Immature natural killer cell (primary cell): Measurements from ENCODE around the gene IL1RAP. TPM values are rescaled to one million over a fixed set of nuclear protein-coding genes. Genes with fewer than 3 reads are reported as not detected.

Source experiments
- DNase-seq, 3 donors: peaks; one replicate each; pipeline ENCODE4 v3.0.0; 2022; ENCODE audit warnings: mixed read lengths in 1 of 3
- H3K27ac Mint-ChIP-seq, 6 donors: one replicate each; pipeline ENCODE4 v1.8.0; 2020; ENCODE audit warnings: mixed read lengths in 6 of 6, mild to moderate bottlenecking in 5 of 6, inconsistent platforms in 4 of 6, moderate library complexity in 3 of 6
- H3K27me3 Mint-ChIP-seq, 3 donors: one replicate each; pipeline ENCODE4 v1.8.0; 2020 to 2021; ENCODE audit warnings: low read depth in 3 of 3, mild to moderate bottlenecking in 3 of 3, mixed read lengths in 3 of 3, moderate library complexity in 3 of 3, inconsistent platforms in 1 of 3
- H3K36me3 Mint-ChIP-seq, 3 donors: one replicate each; pipeline ENCODE4 v1.8.0; 2020; ENCODE audit warnings: mixed read lengths in 3 of 3, inconsistent platforms in 2 of 3, mild to moderate bottlenecking in 2 of 3
- H3K4me1 Mint-ChIP-seq, 2 donors: one replicate each; pipeline ENCODE4 v1.8.0; 2020; ENCODE audit warnings: inconsistent platforms in 2 of 2, mild to moderate bottlenecking in 2 of 2, mixed read lengths in 2 of 2, moderate library complexity in 1 of 2
- H3K4me3 Mint-ChIP-seq, 5 donors: one replicate each; pipeline ENCODE4 v1.8.0; 2020; ENCODE audit warnings: mild to moderate bottlenecking in 5 of 5, mixed read lengths in 5 of 5, inconsistent platforms in 3 of 5, moderate library complexity in 3 of 5
- H3K9me3 Mint-ChIP-seq, 6 donors: one replicate each; pipeline ENCODE4 v1.8.0; 2020; ENCODE audit warnings: mild to moderate bottlenecking in 6 of 6, mixed read lengths in 6 of 6, inconsistent platforms in 4 of 6, moderate library complexity in 3 of 6
- polyA plus RNA-seq, 3 donors: library from polyadenylated mRNA; unstranded; fragments of 300-500 nt; fragmentation: Illumina TruSeq; gene quantifications; one replicate each; pipeline ENCODE4 v1.2.3, GENCODE V29; 2021

IL1RAP gene
- polyA plus RNA-seq, 3 donors from 2014 or later, result 2.0 to 5.6 (median 2.4) TPM

- no peaks in the 10 kb centered on the region for H3K27me3 Mint-ChIP-seq
- H3K4me1 Mint-ChIP-seq, result no peaks in the 10 kb centered on the region
- H3K36me3 Mint-ChIP-seq, result no peaks in the 10 kb centered on the region
- peaks cover 0 to 2% (median 0%) of the 10 kb centered on the region in 6 donors for H3K9me3 Mint-ChIP-seq
- no peak overlapping the region for H3K4me3 Mint-ChIP-seq
- no peak overlapping the region for H3K27ac Mint-ChIP-seq
- DNase-seq, result no peak
Observed at GRCh38 chr3:190696777-190697501, 183.1 kb downstream of the IL1RAP start.

- H3K4me3 Mint-ChIP-seq, result no peak overlapping the region
- H3K27ac Mint-ChIP-seq, result no peak overlapping the region
- H3K4me1 Mint-ChIP-seq, result no peaks in the 10 kb centered on the region
- peaks cover 0 to 2% (median 0%) of the 10 kb centered on the region in 6 donors for H3K9me3 Mint-ChIP-seq
- DNase-seq, result no peak
- H3K36me3 Mint-ChIP-seq, result no peaks in the 10 kb centered on the region
- H3K27me3 Mint-ChIP-seq, result no peaks in the 10 kb centered on the region
Observed at GRCh38 chr3:190697502-190697830, 183.6 kb downstream of the IL1RAP start.

GRCh38 chr3:190697901-190698300, 184.0 kb downstream of the IL1RAP start:
- no peaks in the 10 kb centered on the region for H3K27me3 Mint-ChIP-seq
- H3K4me1 Mint-ChIP-seq, result no peaks in the 10 kb centered on the region
- H3K4me3 Mint-ChIP-seq, result no peak overlapping the region
- no peaks in the 10 kb centered on the region for H3K36me3 Mint-ChIP-seq
- H3K9me3 Mint-ChIP-seq, result peaks cover 0 to 2% (median 0%) of the 10 kb centered on the region in 6 donors
- no peak for DNase-seq
- no peak overlapping the region for H3K27ac Mint-ChIP-seq

- Mint-ChIP-seq H3K4me3 (no peak overlapping the region), H3K27me3 (no peaks in the 10 kb centered on the region), H3K27ac (no peak overlapping the region), H3K36me3 (no peaks in the 10 kb centered on the region), H3K9me3 (peaks cover 0 to 3% (median under 1%) of the 10 kb centered on the region in 6 donors), H3K4me1 (no peaks in the 10 kb centered on the region)
- no peak for DNase-seq
Observed at GRCh38 chr3:190699776-190700175, 185.9 kb downstream of the IL1RAP start.

GRCh38 chr3:190701096-190701532, 187.2 kb downstream of the IL1RAP start:
- H3K27ac Mint-ChIP-seq, result no peak overlapping the region
- no peak for DNase-seq
- H3K4me3 Mint-ChIP-seq, result no peak overlapping the region
- no peaks in the 10 kb centered on the region for H3K36me3 Mint-ChIP-seq
- no peaks in the 10 kb centered on the region for H3K27me3 Mint-ChIP-seq
- peaks cover 0 to 4% (median under 1%) of the 10 kb centered on the region in 6 donors for H3K9me3 Mint-ChIP-seq
- H3K4me1 Mint-ChIP-seq, result no peaks in the 10 kb centered on the region

GRCh38 chr3:190706582-190706981, 192.7 kb downstream of the IL1RAP start:
- Mint-ChIP-seq H3K4me3 (no peak overlapping the region), H3K4me1 (no peaks in the 10 kb centered on the region), H3K36me3 (no peaks in the 10 kb centered on the region), H3K9me3 (peaks cover 0 to 6% (median under 1%) of the 10 kb centered on the region in 6 donors), H3K27ac (no peak overlapping the region), H3K27me3 (no peaks in the 10 kb centered on the region)
- no peak for DNase-seq

Other genes with a start within 250 kb of the IL1RAP start
- not detected for gene CLDN1, start 191.6 kb upstream of the IL1RAP start, polyA plus RNA-seq
- gene CLDN16, start 125.9 kb upstream of the IL1RAP start, polyA plus RNA-seq, result not detected
- not detected for gene TMEM207, start 64.2 kb upstream of the IL1RAP start, polyA plus RNA-seq